NB4 (cell line): Measurements from ENCODE around the gene NR2E3.

Experiments
- CTCF ChIP-seq: IDR thresholded peaks from one replicate; pipeline ENCODE4 v1.5.1; 2012; ENCODE audit warnings: low read depth, low read length
- MAX ChIP-seq: IDR thresholded peaks from 2 replicates; pipeline ENCODE4 v1.6.1; 2011; ENCODE audit warnings: low read depth, low read length
- POLR2A ChIP-seq: IDR thresholded peaks from 2 replicates; pipeline ENCODE4 v1.6.1; 2011; ENCODE audit warnings: mild to moderate bottlenecking; ENCODE audit not compliant: insufficient read length; ENCODE audit errors: extremely low read depth

GRCh38 chr15:71789616-71790015 lies 20.7 kb upstream of the NR2E3 start:
- TF ChIP-seq CTCF (no peak), POLR2A (no peak), MAX (no peak)
